ENCODE results near the gene FABP3. TPM values are rescaled to one million over a fixed set of nuclear protein-coding genes. Genes with fewer than 3 reads are reported as not detected.

FABP3 gene
- total RNA-seq, 2 experiments from 2014 or later = not detected

- Histone ChIP-seq H3K79me2 (ENCODE audit: insufficient read depth, low read depth, low read length) (no peaks in the 10 kb centered on the region), H3K9me2 (ENCODE audit: insufficient read depth, low read length) (no peaks in the 10 kb centered on the region), H3K4me3 (ENCODE audit: low read depth, low read length, poor library complexity, severe bottlenecking) (no peak overlapping the region), H3K4me2 (ENCODE audit: low read length) (no peak overlapping the region), H3K4me1 (ENCODE audit: insufficient read depth, low read length, poor library complexity, severe bottlenecking) (peaks cover 9% of the 10 kb centered on the region), H4K20me1 (ENCODE audit: insufficient read depth, low read length) (no peaks in the 10 kb centered on the region), H3K9me3 (ENCODE audit: low read length) (no peaks in the 10 kb centered on the region), H3K36me3 (ENCODE audit: insufficient read depth, low read length) (no peaks in the 10 kb centered on the region), H3K27ac (ENCODE audit: low read depth, low read length, poor library complexity, severe bottlenecking) (no peak overlapping the region), H2AFZ (ENCODE audit: low read length) (no peak overlapping the region)
- ChIA-PET POLR2A (no interaction called here), CTCF (ENCODE audit: unreplicated experiment) (no interaction called here)
- no peak for DNase-seq (ENCODE audit: low spot score)
- BruUV-seq (replicated peaks) = no TSS peak
- TF ChIP-seq CTCF (conservative IDR thresholded peaks at IDR 0.05; ENCODE audit: low read length) = no peak
- TF ChIP-seq EZH2phosphoT487 (IDR thresholded peaks at IDR 0.05; ENCODE audit: borderline replicate concordance, low read depth, low read length) = no peak
- intact Hi-C loops (cut with micrococcal nuclease; ENCODE audit: unreplicated experiment) = no loop called here
Observed at GRCh38 chr1:31416101-31416736, 43.3 kb upstream of the FABP3 start.

- no peak overlapping the region for H3K4me3 ChIP-seq (ENCODE audit: low read depth, low read length, poor library complexity, severe bottlenecking)
Observed at GRCh38 chr1:31415658-31416057, 42.8 kb upstream of the FABP3 start.

More at GRCh38 chr1:31415658-31416057, 42.8 kb upstream of the FABP3 start:
- H3K9me3 ChIP-seq (ENCODE audit: low read length) = no peaks in the 10 kb centered on the region
- no peaks in the 10 kb centered on the region for H3K9me2 ChIP-seq (ENCODE audit: insufficient read depth, low read length)
- ChIA-PET POLR2A (no interaction called here), CTCF (ENCODE audit: unreplicated experiment) (no interaction called here)
- H3K4me2 ChIP-seq (ENCODE audit: low read length) = no peak overlapping the region
- no peak overlapping the region for H2AFZ ChIP-seq (ENCODE audit: low read length)
- no peak for TF ChIP-seq EZH2phosphoT487 (IDR thresholded peaks at IDR 0.05; ENCODE audit: borderline replicate concordance, low read depth, low read length)
- no peak for TF ChIP-seq CTCF (conservative IDR thresholded peaks at IDR 0.05; ENCODE audit: low read length)
- no peaks in the 10 kb centered on the region for H4K20me1 ChIP-seq (ENCODE audit: insufficient read depth, low read length)
- no peaks in the 10 kb centered on the region for H3K36me3 ChIP-seq (ENCODE audit: insufficient read depth, low read length)
- no peak overlapping the region for H3K27ac ChIP-seq (ENCODE audit: low read depth, low read length, poor library complexity, severe bottlenecking)
- intact Hi-C loops (cut with micrococcal nuclease; ENCODE audit: unreplicated experiment) = no loop called here
- no peaks in the 10 kb centered on the region for H3K79me2 ChIP-seq (ENCODE audit: insufficient read depth, low read depth, low read length)
- H3K4me1 ChIP-seq (ENCODE audit: insufficient read depth, low read length, poor library complexity, severe bottlenecking) = peaks cover 9% of the 10 kb centered on the region
- no TSS peak for BruUV-seq (replicated peaks)
- no peak for DNase-seq (ENCODE audit: low spot score)
